GM23338 (cell line): Measurements from ENCODE around the gene SIDT1. TPM values are rescaled to one million over a fixed set of nuclear protein-coding genes. Genes with fewer than 3 reads are reported as not detected.
A peak's percentile ranks its signal among the peaks of the same experiment; 100 is the strongest.

Source experiments
- ATAC-seq: fragments of 200-7000 bp; cut with Tn5 transposase; 3 replicates; pipeline ENCODE4 v1.9.1; 2020
- DNase-seq: peaks from one replicate; pipeline ENCODE4 v3.0.0-alpha.2; 2015; ENCODE audit warnings: low spot score
- H2AFZ ChIP-seq: fragments of 200-600 bp; sonication (generic); 2 replicates; pipeline ENCODE4 v1.8.0; 2016; ENCODE audit warnings: antibody characterized with exemption, mild to moderate bottlenecking, moderate library complexity
- H3F3A ChIP-seq: fragments of 200-600 bp; sonication (generic); replicated peaks from 2 replicates; pipeline ENCODE4 v1.8.0; 2017; ENCODE audit warnings: antibody characterized with exemption, mixed run types, low read depth
- H3K27ac ChIP-seq: fragments of 200-600 bp; sonication (generic); 2 replicates; pipeline ENCODE4 v1.6.1; 2016; ENCODE audit warnings: low read depth
- H3K27me3 ChIP-seq: fragments of 200-600 bp; sonication (generic); 2 replicates; pipeline ENCODE4 v1.8.0; 2016; ENCODE audit warnings: mild to moderate bottlenecking, mixed run types, moderate library complexity; ENCODE audit not compliant: insufficient read depth
- H3K36me3 ChIP-seq: fragments of 200-600 bp; sonication (generic); 2 replicates; pipeline ENCODE4 v1.8.0; 2016; ENCODE audit warnings: mild to moderate bottlenecking; ENCODE audit not compliant: insufficient read depth
- H3K4me1 ChIP-seq: fragments of 200-600 bp; sonication (generic); 2 replicates; pipeline ENCODE4 v1.8.0; 2016; ENCODE audit warnings: mild to moderate bottlenecking, moderate library complexity; ENCODE audit not compliant: insufficient read depth
- H3K4me2 ChIP-seq: fragments of 200-600 bp; sonication (generic); 2 replicates; pipeline ENCODE4 v1.7.1; 2017; ENCODE audit warnings: mixed run types
- H3K4me3 ChIP-seq: fragments of 200-600 bp; sonication (generic); 2 replicates; pipeline ENCODE4 v1.6.1; 2016; ENCODE audit warnings: mixed run types
- H3K79me2 ChIP-seq: fragments of 200-600 bp; sonication (generic); replicated peaks from 2 replicates; pipeline ENCODE4 v1.8.0; 2017; ENCODE audit warnings: mild to moderate bottlenecking; ENCODE audit not compliant: insufficient read depth
- H3K9me2 ChIP-seq: fragments of 200-600 bp; sonication (generic); 2 replicates; pipeline ENCODE4 v1.8.0; 2017; ENCODE audit not compliant: insufficient read depth
- H4K20me1 ChIP-seq: fragments of 200-600 bp; sonication (generic); replicated peaks from 2 replicates; pipeline ENCODE4 v1.8.0; 2017; ENCODE audit warnings: mild to moderate bottlenecking; ENCODE audit not compliant: insufficient read depth
- H3K27ac Mint-ChIP-seq: 2 replicates; pipeline ENCODE4 v1.8.0; 2020; ENCODE audit warnings: inconsistent platforms, mild to moderate bottlenecking, moderate library complexity, mixed read lengths
- H3K27me3 Mint-ChIP-seq: 3 replicates; pipeline ENCODE4 v1.8.0; 2022; ENCODE audit warnings: low read depth, mild to moderate bottlenecking, moderate library complexity, mixed read lengths, inconsistent platforms; ENCODE audit not compliant: insufficient read depth, poor library complexity
- H3K36me3 Mint-ChIP-seq: 3 replicates; pipeline ENCODE4 v1.8.0; 2021; ENCODE audit warnings: low read depth, mild to moderate bottlenecking, inconsistent platforms, moderate library complexity, mixed read lengths
- H3K4me1 Mint-ChIP-seq: 3 replicates; pipeline ENCODE4 v1.8.0; 2020; ENCODE audit warnings: mild to moderate bottlenecking, inconsistent platforms, mixed read lengths
- H3K4me3 Mint-ChIP-seq: 3 replicates; pipeline ENCODE4 v1.8.0; 2021; ENCODE audit warnings: moderate library complexity, mild to moderate bottlenecking, inconsistent platforms, mixed read lengths
- H3K9me3 Mint-ChIP-seq: 3 replicates; pipeline ENCODE4 v1.8.0; 2020; ENCODE audit warnings: moderate library complexity, mild to moderate bottlenecking, inconsistent platforms, mixed read lengths
- CREB1 ChIP-seq: fragments of 250-450 bp; sonication (Bioruptor Pico); IDR thresholded peaks from 2 replicates; pipeline ENCODE4 v1.5.0; 2020; ENCODE audit warnings: low read depth, mild to moderate bottlenecking, moderate library complexity
- EZH2 ChIP-seq: fragments of 200-600 bp; sonication (generic); IDR thresholded peaks from one replicate; pipeline ENCODE4 v1.8.0; 2017; ENCODE audit warnings: antibody characterized with exemption, mild to moderate bottlenecking, low read depth; ENCODE audit not compliant: unreplicated experiment
- EZH2phosphoT487 ChIP-seq: fragments of 200-600 bp; sonication (generic); IDR thresholded peaks from one replicate; pipeline ENCODE4 v1.8.1; 2018; ENCODE audit warnings: antibody characterized with exemption; ENCODE audit not compliant: unreplicated experiment
- JUNB ChIP-seq: IDR thresholded peaks from one replicate; pipeline ENCODE4 v1.6.1; 2016; ENCODE audit warnings: antibody characterized with exemption; ENCODE audit not compliant: unreplicated experiment
- NANOG ChIP-seq: IDR thresholded peaks from 2 replicates; pipeline ENCODE4 v1.6.1; 2016; ENCODE audit warnings: antibody characterized with exemption, borderline replicate concordance
- POLR2AphosphoS5 ChIP-seq: IDR thresholded peaks from 2 replicates; pipeline ENCODE4 v1.6.1; 2016; ENCODE audit warnings: antibody characterized with exemption, low read depth
- STAT1 ChIP-seq: IDR thresholded peaks from one replicate; pipeline ENCODE4 v1.6.1; 2016; ENCODE audit warnings: antibody characterized with exemption; ENCODE audit not compliant: unreplicated experiment
- ZNF114 ChIP-seq: fragments of 250-450 bp; sonication (Bioruptor Pico); IDR thresholded peaks from 2 replicates; pipeline ENCODE4 v1.5.0; 2020; ENCODE audit warnings: mild to moderate bottlenecking, moderate library complexity
- ZNF331 ChIP-seq: fragments of 250-450 bp; sonication (Bioruptor Pico); IDR thresholded peaks from 2 replicates; pipeline ENCODE4 v1.5.0; 2020; ENCODE audit warnings: low read depth, mild to moderate bottlenecking, moderate library complexity
- polyA plus RNA-seq: library from polyadenylated mRNA; unstranded; fragments of >200 nt; fragmentation: Nextera tagmentation; extraction: Ambion mirVana; gene quantifications from 2 replicates; pipeline ENCODE4 v1.2.1, GENCODE V29; 2016
- total RNA-seq: library from RNA; depleted of rRNA; stranded (reverse); fragments of >200 nt; shearing (Covaris generic); gene quantifications from 2 replicates; pipeline ENCODE4 v1.2.3, GENCODE V29; 2014
- TF ChIP-seq, protein P1 (sequence below), 2 experiments: fragments of 200-600 bp in 1 of 2; sonication (generic) in 1 of 2; conservative IDR thresholded peaks; 2 replicates each; pipeline versions ENCODE4 v1.5.1 to v1.6.1; 2016 to 2017; ENCODE audit warnings: antibody characterized with exemption in 2 of 2, low read depth in 2 of 2, mild to moderate bottlenecking in 2 of 2, moderate library complexity in 1 of 2
- TF ChIP-seq, protein P2 (sequence below): IDR thresholded peaks from 2 replicates; pipeline ENCODE4 v1.6.1; 2016; ENCODE audit warnings: antibody characterized with exemption
- TF ChIP-seq, protein P3 (sequence below): fragments of 250-450 bp; sonication (Bioruptor Pico); IDR thresholded peaks from 2 replicates; pipeline ENCODE4 v1.5.0; 2020; ENCODE audit warnings: mild to moderate bottlenecking, moderate library complexity
- TF ChIP-seq, protein P4 (sequence below): IDR thresholded peaks from one replicate; pipeline ENCODE4 v1.6.1; 2018; ENCODE audit warnings: antibody characterized with exemption; ENCODE audit not compliant: unreplicated experiment

SIDT1 gene
- total and polyA plus RNA-seq, 2 experiments from 2014 or later: 0.10 TPM; not detected in 1

DNA sequence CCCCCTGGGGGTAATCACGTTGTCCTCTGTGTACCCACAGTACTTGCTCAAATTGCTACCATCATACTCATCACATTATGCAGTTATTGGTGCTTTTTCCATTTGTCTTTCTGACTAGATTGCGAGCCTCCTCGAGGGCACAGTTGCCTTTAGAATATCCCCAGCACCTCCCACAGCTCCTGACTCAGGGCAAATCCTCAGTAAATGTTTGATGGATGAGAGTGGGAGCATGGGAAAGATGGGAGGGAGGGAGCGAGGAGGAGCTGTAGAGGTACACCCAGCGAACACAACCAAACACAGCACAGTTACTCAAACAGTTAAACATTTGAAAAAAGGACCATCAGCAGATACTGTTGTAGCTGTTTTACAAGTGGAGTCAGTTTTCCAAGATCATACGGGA is 27.9 kb downstream of the SIDT1 start:
- H2AFZ ChIP-seq: peak overlapping the region; percentile 68; the same call in 1 of the 2 replicates
- H3F3A ChIP-seq: no peaks in the 10 kb centered on the region
- no peaks in the 10 kb centered on the region for H3K4me1 ChIP-seq
- Mint-ChIP-seq H3K9me3 (no peaks in the 10 kb centered on the region), H3K4me1 (no peaks in the 10 kb centered on the region), H3K36me3 (no peaks in the 10 kb centered on the region), H3K27ac (no peak overlapping the region), H3K4me3 (no peak overlapping the region), H3K27me3 (peaks cover 2% of the 10 kb centered on the region)
- no peaks in the 10 kb centered on the region for H3K36me3 ChIP-seq
- ATAC-seq (no peak), DNase-seq (no peak)
- no peak overlapping the region for H3K4me3 ChIP-seq
- no peaks in the 10 kb centered on the region for H3K27me3 ChIP-seq
- no peaks in the 10 kb centered on the region for H3K79me2 ChIP-seq
- no peaks in the 10 kb centered on the region for H4K20me1 ChIP-seq
- H3K27ac ChIP-seq: no peak overlapping the region
- no peak overlapping the region for H3K4me2 ChIP-seq
- H3K9me2 ChIP-seq: no peaks in the 10 kb centered on the region
- TF ChIP-seq, protein P1, sequence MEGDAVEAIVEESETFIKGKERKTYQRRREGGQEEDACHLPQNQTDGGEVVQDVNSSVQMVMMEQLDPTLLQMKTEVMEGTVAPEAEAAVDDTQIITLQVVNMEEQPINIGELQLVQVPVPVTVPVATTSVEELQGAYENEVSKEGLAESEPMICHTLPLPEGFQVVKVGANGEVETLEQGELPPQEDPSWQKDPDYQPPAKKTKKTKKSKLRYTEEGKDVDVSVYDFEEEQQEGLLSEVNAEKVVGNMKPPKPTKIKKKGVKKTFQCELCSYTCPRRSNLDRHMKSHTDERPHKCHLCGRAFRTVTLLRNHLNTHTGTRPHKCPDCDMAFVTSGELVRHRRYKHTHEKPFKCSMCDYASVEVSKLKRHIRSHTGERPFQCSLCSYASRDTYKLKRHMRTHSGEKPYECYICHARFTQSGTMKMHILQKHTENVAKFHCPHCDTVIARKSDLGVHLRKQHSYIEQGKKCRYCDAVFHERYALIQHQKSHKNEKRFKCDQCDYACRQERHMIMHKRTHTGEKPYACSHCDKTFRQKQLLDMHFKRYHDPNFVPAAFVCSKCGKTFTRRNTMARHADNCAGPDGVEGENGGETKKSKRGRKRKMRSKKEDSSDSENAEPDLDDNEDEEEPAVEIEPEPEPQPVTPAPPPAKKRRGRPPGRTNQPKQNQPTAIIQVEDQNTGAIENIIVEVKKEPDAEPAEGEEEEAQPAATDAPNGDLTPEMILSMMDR (conservative IDR thresholded peaks at IDR 0.05; ENCODE audit: low read depth in 2 of 2): no peak
- no peak for TF ChIP-seq NANOG
- TF ChIP-seq ZNF114 (CRISPR knock-in tag): no peak
- TF ChIP-seq ZNF331: no peak
- TF ChIP-seq, protein P2, sequence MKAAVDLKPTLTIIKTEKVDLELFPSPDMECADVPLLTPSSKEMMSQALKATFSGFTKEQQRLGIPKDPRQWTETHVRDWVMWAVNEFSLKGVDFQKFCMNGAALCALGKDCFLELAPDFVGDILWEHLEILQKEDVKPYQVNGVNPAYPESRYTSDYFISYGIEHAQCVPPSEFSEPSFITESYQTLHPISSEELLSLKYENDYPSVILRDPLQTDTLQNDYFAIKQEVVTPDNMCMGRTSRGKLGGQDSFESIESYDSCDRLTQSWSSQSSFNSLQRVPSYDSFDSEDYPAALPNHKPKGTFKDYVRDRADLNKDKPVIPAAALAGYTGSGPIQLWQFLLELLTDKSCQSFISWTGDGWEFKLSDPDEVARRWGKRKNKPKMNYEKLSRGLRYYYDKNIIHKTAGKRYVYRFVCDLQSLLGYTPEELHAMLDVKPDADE: no peak
- no peak for TF ChIP-seq POLR2AphosphoS5
- TF ChIP-seq, protein P3, sequence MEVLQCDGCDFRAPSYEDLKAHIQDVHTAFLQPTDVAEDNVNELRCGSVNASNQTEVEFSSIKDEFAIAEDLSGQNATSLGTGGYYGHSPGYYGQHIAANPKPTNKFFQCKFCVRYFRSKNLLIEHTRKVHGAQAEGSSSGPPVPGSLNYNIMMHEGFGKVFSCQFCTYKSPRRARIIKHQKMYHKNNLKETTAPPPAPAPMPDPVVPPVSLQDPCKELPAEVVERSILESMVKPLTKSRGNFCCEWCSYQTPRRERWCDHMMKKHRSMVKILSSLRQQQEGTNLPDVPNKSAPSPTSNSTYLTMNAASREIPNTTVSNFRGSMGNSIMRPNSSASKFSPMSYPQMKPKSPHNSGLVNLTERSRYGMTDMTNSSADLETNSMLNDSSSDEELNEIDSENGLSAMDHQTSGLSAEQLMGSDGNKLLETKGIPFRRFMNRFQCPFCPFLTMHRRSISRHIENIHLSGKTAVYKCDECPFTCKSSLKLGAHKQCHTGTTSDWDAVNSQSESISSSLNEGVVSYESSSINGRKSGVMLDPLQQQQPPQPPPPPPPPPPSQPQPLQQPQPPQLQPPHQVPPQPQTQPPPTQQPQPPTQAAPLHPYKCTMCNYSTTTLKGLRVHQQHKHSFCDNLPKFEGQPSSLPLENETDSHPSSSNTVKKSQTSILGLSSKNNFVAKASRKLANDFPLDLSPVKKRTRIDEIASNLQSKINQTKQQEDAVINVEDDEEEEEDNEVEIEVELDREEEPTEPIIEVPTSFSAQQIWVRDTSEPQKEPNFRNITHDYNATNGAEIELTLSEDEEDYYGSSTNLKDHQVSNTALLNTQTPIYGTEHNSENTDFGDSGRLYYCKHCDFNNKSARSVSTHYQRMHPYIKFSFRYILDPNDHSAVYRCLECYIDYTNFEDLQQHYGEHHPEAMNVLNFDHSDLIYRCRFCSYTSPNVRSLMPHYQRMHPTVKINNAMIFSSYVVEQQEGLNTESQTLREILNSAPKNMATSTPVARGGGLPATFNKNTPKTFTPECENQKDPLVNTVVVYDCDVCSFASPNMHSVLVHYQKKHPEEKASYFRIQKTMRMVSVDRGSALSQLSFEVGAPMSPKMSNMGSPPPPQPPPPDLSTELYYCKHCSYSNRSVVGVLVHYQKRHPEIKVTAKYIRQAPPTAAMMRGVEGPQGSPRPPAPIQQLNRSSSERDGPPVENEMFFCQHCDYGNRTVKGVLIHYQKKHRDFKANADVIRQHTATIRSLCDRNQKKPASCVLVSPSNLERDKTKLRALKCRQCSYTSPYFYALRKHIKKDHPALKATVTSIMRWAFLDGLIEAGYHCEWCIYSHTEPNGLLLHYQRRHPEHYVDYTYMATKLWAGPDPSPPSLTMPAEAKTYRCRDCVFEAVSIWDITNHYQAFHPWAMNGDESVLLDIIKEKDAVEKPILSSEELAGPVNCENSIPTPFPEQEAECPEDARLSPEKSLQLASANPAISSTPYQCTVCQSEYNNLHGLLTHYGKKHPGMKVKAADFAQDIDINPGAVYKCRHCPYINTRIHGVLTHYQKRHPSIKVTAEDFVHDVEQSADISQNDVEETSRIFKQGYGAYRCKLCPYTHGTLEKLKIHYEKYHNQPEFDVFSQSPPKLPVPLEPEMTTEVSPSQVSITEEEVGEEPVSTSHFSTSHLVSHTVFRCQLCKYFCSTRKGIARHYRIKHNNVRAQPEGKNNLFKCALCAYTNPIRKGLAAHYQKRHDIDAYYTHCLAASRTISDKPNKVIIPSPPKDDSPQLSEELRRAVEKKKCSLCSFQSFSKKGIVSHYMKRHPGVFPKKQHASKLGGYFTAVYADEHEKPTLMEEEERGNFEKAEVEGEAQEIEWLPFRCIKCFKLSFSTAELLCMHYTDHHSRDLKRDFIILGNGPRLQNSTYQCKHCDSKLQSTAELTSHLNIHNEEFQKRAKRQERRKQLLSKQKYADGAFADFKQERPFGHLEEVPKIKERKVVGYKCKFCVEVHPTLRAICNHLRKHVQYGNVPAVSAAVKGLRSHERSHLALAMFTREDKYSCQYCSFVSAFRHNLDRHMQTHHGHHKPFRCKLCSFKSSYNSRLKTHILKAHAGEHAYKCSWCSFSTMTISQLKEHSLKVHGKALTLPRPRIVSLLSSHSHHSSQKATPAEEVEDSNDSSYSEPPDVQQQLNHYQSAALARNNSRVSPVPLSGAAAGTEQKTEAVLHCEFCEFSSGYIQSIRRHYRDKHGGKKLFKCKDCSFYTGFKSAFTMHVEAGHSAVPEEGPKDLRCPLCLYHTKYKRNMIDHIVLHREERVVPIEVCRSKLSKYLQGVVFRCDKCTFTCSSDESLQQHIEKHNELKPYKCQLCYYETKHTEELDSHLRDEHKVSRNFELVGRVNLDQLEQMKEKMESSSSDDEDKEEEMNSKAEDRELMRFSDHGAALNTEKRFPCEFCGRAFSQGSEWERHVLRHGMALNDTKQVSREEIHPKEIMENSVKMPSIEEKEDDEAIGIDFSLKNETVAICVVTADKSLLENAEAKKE (CRISPR knock-in tag): no peak
- TF ChIP-seq CREB1 (CRISPR knock-in tag): no peak
- no peak for TF ChIP-seq EZH2phosphoT487
- no peak for TF ChIP-seq STAT1
- TF ChIP-seq, protein P4, sequence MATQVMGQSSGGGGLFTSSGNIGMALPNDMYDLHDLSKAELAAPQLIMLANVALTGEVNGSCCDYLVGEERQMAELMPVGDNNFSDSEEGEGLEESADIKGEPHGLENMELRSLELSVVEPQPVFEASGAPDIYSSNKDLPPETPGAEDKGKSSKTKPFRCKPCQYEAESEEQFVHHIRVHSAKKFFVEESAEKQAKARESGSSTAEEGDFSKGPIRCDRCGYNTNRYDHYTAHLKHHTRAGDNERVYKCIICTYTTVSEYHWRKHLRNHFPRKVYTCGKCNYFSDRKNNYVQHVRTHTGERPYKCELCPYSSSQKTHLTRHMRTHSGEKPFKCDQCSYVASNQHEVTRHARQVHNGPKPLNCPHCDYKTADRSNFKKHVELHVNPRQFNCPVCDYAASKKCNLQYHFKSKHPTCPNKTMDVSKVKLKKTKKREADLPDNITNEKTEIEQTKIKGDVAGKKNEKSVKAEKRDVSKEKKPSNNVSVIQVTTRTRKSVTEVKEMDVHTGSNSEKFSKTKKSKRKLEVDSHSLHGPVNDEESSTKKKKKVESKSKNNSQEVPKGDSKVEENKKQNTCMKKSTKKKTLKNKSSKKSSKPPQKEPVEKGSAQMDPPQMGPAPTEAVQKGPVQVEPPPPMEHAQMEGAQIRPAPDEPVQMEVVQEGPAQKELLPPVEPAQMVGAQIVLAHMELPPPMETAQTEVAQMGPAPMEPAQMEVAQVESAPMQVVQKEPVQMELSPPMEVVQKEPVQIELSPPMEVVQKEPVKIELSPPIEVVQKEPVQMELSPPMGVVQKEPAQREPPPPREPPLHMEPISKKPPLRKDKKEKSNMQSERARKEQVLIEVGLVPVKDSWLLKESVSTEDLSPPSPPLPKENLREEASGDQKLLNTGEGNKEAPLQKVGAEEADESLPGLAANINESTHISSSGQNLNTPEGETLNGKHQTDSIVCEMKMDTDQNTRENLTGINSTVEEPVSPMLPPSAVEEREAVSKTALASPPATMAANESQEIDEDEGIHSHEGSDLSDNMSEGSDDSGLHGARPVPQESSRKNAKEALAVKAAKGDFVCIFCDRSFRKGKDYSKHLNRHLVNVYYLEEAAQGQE: no peak
- TF ChIP-seq JUNB: no peak
- no peak for TF ChIP-seq EZH2
